ENCODE data around the gene MCC.

- no peak for TF ChIP-seq RAD21 (IDR thresholded peaks at IDR 0.05)
- TF ChIP-seq REST (IDR thresholded peaks at IDR 0.05) = no peak
- no peak for TF ChIP-seq JUND (IDR thresholded peaks at IDR 0.05)
- TF ChIP-seq CTCF (IDR thresholded peaks at IDR 0.05; ENCODE audit: low read depth, low read length, missing input control) = no peak
- TF ChIP-seq TAF1 (conservative IDR thresholded peaks at IDR 0.05) = no peak
- no peak for TF ChIP-seq ATF3 (IDR thresholded peaks at IDR 0.05)
- TF ChIP-seq NR2F2 (IDR thresholded peaks at IDR 0.05) = no peak
- no peak for TF ChIP-seq RXRA (IDR thresholded peaks at IDR 0.05)
- no peak for TF ChIP-seq EGR1 (IDR thresholded peaks at IDR 0.05; ENCODE audit: low read depth in 2 of 2)
These were observed 427.7 kb downstream of the MCC start for GRCh38 chr5:113060408-113061025.

Data from liver (tissue), 3 donors.